Stimulated activated CD4-positive, alpha-beta T cell treated with anti-CD3 and anti-CD28 coated beads, Interleukin-15, amount 100 ng/mL, for 24 hours (primary cell): ENCODE data around the gene RNF217.
A peak's percentile ranks its signal among the peaks of the same experiment; 100 is the strongest.
"Not testable (repeated sequence)": the region's sequence is repeated elsewhere in the genome, so short reads cannot be mapped to it uniquely, and the experiment has no call there.

Source experiments
- DNase-seq: peaks from one replicate; pipeline ENCODE4 v3.0.0-alpha.2; 2020

Gene RNF217

GRCh38 chr6:125066140-125066539 lies 103.9 kb downstream of the RNF217 start:
- no peak for DNase-seq

- DNase-seq: peak; percentile 6
Measured at GRCh38 chr6:125066964-125067363, 104.7 kb downstream of the RNF217 start.

- no peak for DNase-seq
Measured at GRCh38 chr6:125067552-125067951, 105.3 kb downstream of the RNF217 start.

GRCh38 chr6:125073071-125073470 lies 110.8 kb downstream of the RNF217 start:
- no peak for DNase-seq

GRCh38 chr6:125074120-125074519 lies 111.9 kb downstream of the RNF217 start:
- DNase-seq: no peak

- DNase-seq: not testable (repeated sequence)
Measured at GRCh38 chr6:125075073-125075472, 112.8 kb downstream of the RNF217 start.

GRCh38 chr6:125075741-125076481 lies 113.7 kb downstream of the RNF217 start:
- DNase-seq: no peak

- no peak for DNase-seq
Measured at GRCh38 chr6:125076482-125076742, 114.2 kb downstream of the RNF217 start.

GRCh38 chr6:125077453-125077852 lies 115.2 kb downstream of the RNF217 start:
- no peak for DNase-seq

GRCh38 chr6:125078602-125079321 lies 116.5 kb downstream of the RNF217 start:
- DNase-seq: no peak

GRCh38 chr6:125082908-125083683 lies 120.9 kb downstream of the RNF217 start:
- no peak for DNase-seq

GRCh38 chr6:125083684-125083990 lies 121.4 kb downstream of the RNF217 start:
- no peak for DNase-seq

- DNase-seq: no peak
Measured at GRCh38 chr6:125086716-125087115, 124.5 kb downstream of the RNF217 start.

GRCh38 chr6:125088963-125089362 lies 126.7 kb downstream of the RNF217 start:
- DNase-seq: no peak

- DNase-seq: no peak
Measured at GRCh38 chr6:125094563-125094962, 132.3 kb downstream of the RNF217 start.

- DNase-seq: no peak
Measured at GRCh38 chr6:125095580-125096301, 133.5 kb downstream of the RNF217 start.

GRCh38 chr6:125097186-125097585 lies 134.9 kb downstream of the RNF217 start:
- DNase-seq: no peak

- no peak for DNase-seq
Measured at GRCh38 chr6:125098253-125098652, 136.0 kb downstream of the RNF217 start.

- DNase-seq: peak; percentile 43
Measured at GRCh38 chr6:125099211-125100073, 137.2 kb downstream of the RNF217 start.

GRCh38 chr6:125100074-125100652 lies 137.9 kb downstream of the RNF217 start:
- no peak for DNase-seq

- DNase-seq: no peak
Measured at GRCh38 chr6:125101128-125101527, 138.9 kb downstream of the RNF217 start.

GRCh38 chr6:125101631-125102030 lies 139.4 kb downstream of the RNF217 start:
- DNase-seq: no peak
